ENCODE results near the gene TNIP3.

DNA sequence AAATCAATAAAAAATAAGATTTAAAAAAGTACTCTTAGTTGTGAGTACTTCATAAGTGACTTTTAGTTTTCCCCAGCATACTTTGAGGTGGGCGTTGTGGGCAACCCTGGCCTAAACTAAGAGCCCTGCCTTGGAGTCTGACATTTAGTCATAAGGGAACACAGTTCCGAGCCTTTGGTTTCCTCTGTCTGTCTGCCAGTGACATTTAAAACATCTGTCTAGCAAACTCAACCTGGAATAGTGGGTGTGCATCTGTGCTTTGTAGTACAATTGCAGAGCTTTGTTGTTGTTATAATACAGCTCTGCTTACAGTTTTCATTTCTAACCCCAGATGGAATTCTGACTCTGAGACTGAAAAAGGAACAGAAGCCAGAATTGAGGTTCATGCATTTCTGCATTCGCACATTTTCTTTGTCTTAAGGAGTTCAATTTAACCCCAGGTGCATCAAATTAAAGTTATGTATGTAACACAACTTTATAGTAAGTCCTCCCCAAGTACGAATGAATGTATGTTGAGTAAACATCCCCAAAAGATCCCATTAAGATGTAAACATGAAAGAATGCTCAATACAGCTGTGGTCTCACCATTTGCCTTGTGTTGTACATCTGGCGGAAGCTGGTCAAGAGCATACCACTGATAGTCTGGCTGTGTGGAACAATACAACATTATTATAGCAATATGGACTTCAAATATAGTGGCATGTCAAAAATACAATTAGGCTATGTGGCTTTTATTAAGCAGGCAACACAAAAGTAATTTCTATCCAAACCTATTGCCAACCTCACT, 25.9 kb downstream of the TNIP3 start:
- no peak for TF ChIP-seq CTCF (IDR thresholded peaks at IDR 0.05)
- no peak for TF ChIP-seq POLR2AphosphoS5 (IDR thresholded peaks at IDR 0.05)
- no peak for TF ChIP-seq EP300 (IDR thresholded peaks at IDR 0.05)
- TF ChIP-seq POLR2A (IDR thresholded peaks at IDR 0.05): no peak
